NCI-H1105 (cell line): ENCODE data around the gene IQSEC1.
A peak's percentile ranks its signal among the peaks of the same experiment; 100 is the strongest.

ENCODE experiments used
- DNase-seq: peaks from one replicate; lab custom pipeline; 2025; lab: John Stamatoyannopoulos, UW

The IQSEC1 gene

GRCh38 chr3:13047296-13048165 lies 25.7 kb downstream of the IQSEC1 start:
- no peak for DNase-seq

- DNase-seq, result no peak
Measured at GRCh38 chr3:13046569-13047274, 26.5 kb downstream of the IQSEC1 start.

GRCh38 chr3:13045904-13046568 lies 27.2 kb downstream of the IQSEC1 start:
- no peak for DNase-seq

- DNase-seq, result no peak
Measured at GRCh38 chr3:13045241-13045903, 27.9 kb downstream of the IQSEC1 start.

- DNase-seq, result no peak
Measured at GRCh38 chr3:13044496-13045240, 28.6 kb downstream of the IQSEC1 start.

- no peak for DNase-seq
Measured at GRCh38 chr3:13043656-13044055, 29.6 kb downstream of the IQSEC1 start.

GRCh38 chr3:13042715-13043271 lies 30.4 kb downstream of the IQSEC1 start:
- DNase-seq, result no peak

- no peak for DNase-seq
Measured at GRCh38 chr3:13042127-13042701, 31.0 kb downstream of the IQSEC1 start.

GRCh38 chr3:13041113-13041776 lies 32.0 kb downstream of the IQSEC1 start:
- no peak for DNase-seq

- DNase-seq, result no peak
Measured at GRCh38 chr3:13040361-13041074, 32.7 kb downstream of the IQSEC1 start.

- peak; percentile 54 for DNase-seq
Measured at GRCh38 chr3:13039213-13039896, 33.9 kb downstream of the IQSEC1 start.

- no peak for DNase-seq
Measured at GRCh38 chr3:13037458-13038117, 35.6 kb downstream of the IQSEC1 start.

- DNase-seq, result no peak
Measured at GRCh38 chr3:13034861-13035260, 38.4 kb downstream of the IQSEC1 start.

GRCh38 chr3:13034109-13034800 lies 39.0 kb downstream of the IQSEC1 start:
- DNase-seq, result no peak

GRCh38 chr3:13032206-13032605 lies 41.0 kb downstream of the IQSEC1 start:
- DNase-seq, result no peak

GRCh38 chr3:13031621-13032020 lies 41.6 kb downstream of the IQSEC1 start:
- no peak for DNase-seq

GRCh38 chr3:13030684-13031083 lies 42.5 kb downstream of the IQSEC1 start:
- DNase-seq, result no peak
